Subcutaneous abdominal adipose tissue (tissue), 5 donors: ENCODE data around the gene PAQR3.

ENCODE experiments used
- H3K27ac ChIP-seq: one replicate; pipeline ENCODE4 v1.7.0; 2013; ENCODE audit warnings: low read depth, mild to moderate bottlenecking, inconsistent platforms, low read length, moderate library complexity
- H3K27me3 ChIP-seq, 5 donors: one replicate each; pipeline ENCODE4 v1.7.0; 2013; ENCODE audit warnings: low read length in 5 of 5, inconsistent platforms in 1 of 5; ENCODE audit not compliant: control insufficient read depth in 5 of 5, insufficient read depth in 4 of 5
- H3K36me3 ChIP-seq, 5 donors: one replicate each; pipeline ENCODE4 v1.7.0; 2013; ENCODE audit warnings: low read length in 5 of 5; ENCODE audit not compliant: control insufficient read depth in 5 of 5, insufficient read depth in 5 of 5
- H3K4me1 ChIP-seq, 5 donors: one replicate each; pipeline ENCODE4 v1.7.0; 2013; ENCODE audit warnings: low read length in 5 of 5, mild to moderate bottlenecking in 3 of 5, moderate library complexity in 1 of 5; ENCODE audit not compliant: control insufficient read depth in 5 of 5, insufficient read depth in 5 of 5
- H3K4me3 ChIP-seq, 5 donors: one replicate each; pipeline ENCODE4 v1.7.0; 2013; ENCODE audit warnings: low read length in 5 of 5, low read depth in 1 of 5
- H3K9ac ChIP-seq, 5 donors: one replicate each; pipeline ENCODE4 v1.7.0; 2013; ENCODE audit warnings: low read length in 5 of 5, mild to moderate bottlenecking in 4 of 5, moderate library complexity in 3 of 5
- H3K9me3 ChIP-seq, 5 donors: one replicate each; pipeline ENCODE4 v1.7.0; 2013; ENCODE audit warnings: low read length in 5 of 5; ENCODE audit not compliant: control insufficient read depth in 5 of 5
- donor health status: healthy.
- donor health status: healthy.
- donor health status: healthy.
- donor health status: healthy.
- donor health status: healthy.

Gene PAQR3

GRCh38 chr4:78865451-78865850, 73.8 kb downstream of the PAQR3 start:
- H3K27ac ChIP-seq = no peak overlapping the region
- H3K9ac ChIP-seq = no peak overlapping the region
- peaks cover 0 to 30% (median 9%) of the 10 kb centered on the region in 5 donors for H3K36me3 ChIP-seq
- no peaks in the 10 kb centered on the region for H3K27me3 ChIP-seq
- H3K9me3 ChIP-seq = no peaks in the 10 kb centered on the region
- H3K4me3 ChIP-seq = no peak overlapping the region
- no peaks in the 10 kb centered on the region for H3K4me1 ChIP-seq

GRCh38 chr4:78864405-78865024, 74.7 kb downstream of the PAQR3 start:
- Histone ChIP-seq H3K36me3 (peaks cover 0 to 36% (median 9%) of the 10 kb centered on the region in 5 donors), H3K4me3 (no peak overlapping the region), H3K9ac (no peak overlapping the region), H3K27me3 (no peaks in the 10 kb centered on the region), H3K27ac (no peak overlapping the region), H3K9me3 (no peaks in the 10 kb centered on the region), H3K4me1 (no peaks in the 10 kb centered on the region)

GRCh38 chr4:78863991-78864390, 75.2 kb downstream of the PAQR3 start:
- no peaks in the 10 kb centered on the region for H3K9me3 ChIP-seq
- H3K4me3 ChIP-seq = no peak overlapping the region
- peaks cover 0 to 36% (median 9%) of the 10 kb centered on the region in 5 donors for H3K36me3 ChIP-seq
- no peak overlapping the region for H3K9ac ChIP-seq
- H3K27ac ChIP-seq = no peak overlapping the region
- H3K4me1 ChIP-seq = no peaks in the 10 kb centered on the region
- no peaks in the 10 kb centered on the region for H3K27me3 ChIP-seq

GRCh38 chr4:78863254-78863869, 75.9 kb downstream of the PAQR3 start:
- Histone ChIP-seq H3K9ac (no peak overlapping the region), H3K9me3 (no peaks in the 10 kb centered on the region), H3K27me3 (no peaks in the 10 kb centered on the region), H3K27ac (no peak overlapping the region), H3K36me3 (peaks cover 0 to 31% (median 8%) of the 10 kb centered on the region in 5 donors), H3K4me3 (no peak overlapping the region), H3K4me1 (no peaks in the 10 kb centered on the region)

- no peaks in the 10 kb centered on the region for H3K27me3 ChIP-seq
- no peak overlapping the region for H3K27ac ChIP-seq
- peaks cover 0 to 26% (median 4%) of the 10 kb centered on the region in 5 donors for H3K36me3 ChIP-seq
- no peak overlapping the region for H3K9ac ChIP-seq
- H3K9me3 ChIP-seq = no peaks in the 10 kb centered on the region
- no peak overlapping the region for H3K4me3 ChIP-seq
- no peaks in the 10 kb centered on the region for H3K4me1 ChIP-seq
Measured at GRCh38 chr4:78862314-78862737, 76.9 kb downstream of the PAQR3 start.
